ENCODE measurements around the gene UACA. TPM values are rescaled to one million over a fixed set of nuclear protein-coding genes. Genes with fewer than 3 reads are reported as not detected.

The UACA gene
- total RNA-seq, 1 donor from 2014 or later = 39.9 TPM

- ATAC-seq (no peak), DNase-seq (no peak)
- TF ChIP-seq, protein P1, sequence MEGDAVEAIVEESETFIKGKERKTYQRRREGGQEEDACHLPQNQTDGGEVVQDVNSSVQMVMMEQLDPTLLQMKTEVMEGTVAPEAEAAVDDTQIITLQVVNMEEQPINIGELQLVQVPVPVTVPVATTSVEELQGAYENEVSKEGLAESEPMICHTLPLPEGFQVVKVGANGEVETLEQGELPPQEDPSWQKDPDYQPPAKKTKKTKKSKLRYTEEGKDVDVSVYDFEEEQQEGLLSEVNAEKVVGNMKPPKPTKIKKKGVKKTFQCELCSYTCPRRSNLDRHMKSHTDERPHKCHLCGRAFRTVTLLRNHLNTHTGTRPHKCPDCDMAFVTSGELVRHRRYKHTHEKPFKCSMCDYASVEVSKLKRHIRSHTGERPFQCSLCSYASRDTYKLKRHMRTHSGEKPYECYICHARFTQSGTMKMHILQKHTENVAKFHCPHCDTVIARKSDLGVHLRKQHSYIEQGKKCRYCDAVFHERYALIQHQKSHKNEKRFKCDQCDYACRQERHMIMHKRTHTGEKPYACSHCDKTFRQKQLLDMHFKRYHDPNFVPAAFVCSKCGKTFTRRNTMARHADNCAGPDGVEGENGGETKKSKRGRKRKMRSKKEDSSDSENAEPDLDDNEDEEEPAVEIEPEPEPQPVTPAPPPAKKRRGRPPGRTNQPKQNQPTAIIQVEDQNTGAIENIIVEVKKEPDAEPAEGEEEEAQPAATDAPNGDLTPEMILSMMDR (IDR thresholded peaks at IDR 0.05) = no peak
- Histone ChIP-seq H3K4me1 (peaks cover 11% of the 10 kb centered on the region), H3K27me3 (no peaks in the 10 kb centered on the region), H3K9me3 (no peaks in the 10 kb centered on the region), H3K36me3 (peaks cover 10% of the 10 kb centered on the region), H3K4me3 (no peak overlapping the region), H3K27ac (no peak overlapping the region)
- intact Hi-C loops (cut with DNase I) = no loop called here
Measured at GRCh38 chr15:70690491-70691276, 72.7 kb downstream of the UACA start.

DNA sequence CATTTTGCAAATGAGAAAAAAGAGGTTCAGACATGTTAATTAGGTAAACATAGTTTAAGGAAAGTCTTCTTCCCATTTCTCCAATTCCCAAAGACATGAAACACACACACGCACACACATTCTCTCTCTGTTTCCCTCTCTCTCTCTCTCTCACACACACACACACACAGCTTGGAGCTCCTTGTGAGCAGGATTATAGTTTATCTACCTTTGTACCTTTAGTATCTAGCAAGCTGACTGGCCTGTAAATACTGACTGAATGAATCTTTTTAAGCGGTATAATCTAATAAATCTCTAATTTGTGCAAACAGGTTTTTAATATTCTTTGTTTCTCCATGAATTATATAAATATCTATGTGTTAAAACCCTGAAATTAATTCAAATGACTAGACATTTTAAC is 73.3 kb downstream of the UACA start:
- TF ChIP-seq, protein P1 (IDR thresholded peaks at IDR 0.05) = no peak
- intact Hi-C loops (cut with DNase I) = no loop called here

GRCh38 chr15:70687482-70687881 is 75.9 kb downstream of the UACA start:
- Histone ChIP-seq H3K27ac (no peak overlapping the region), H3K9me3 (no peaks in the 10 kb centered on the region), H3K4me1 (peaks cover 11% of the 10 kb centered on the region), H3K27me3 (no peaks in the 10 kb centered on the region), H3K4me3 (no peak overlapping the region), H3K36me3 (peaks cover 15% of the 10 kb centered on the region)
- intact Hi-C loops (cut with DNase I) = loop anchor here (10.0 kb wide), 1 partner anchor 127 kb away; no protein-coding TSS in a partner anchor
- no peak for DNase-seq
- TF ChIP-seq, protein P1 (IDR thresholded peaks at IDR 0.05) = no peak
- no peak for ATAC-seq

More for the DNA sequence above, 73.3 kb downstream of the UACA start:
- Histone ChIP-seq H3K36me3 (peaks cover 10% of the 10 kb centered on the region), H3K27me3 (no peaks in the 10 kb centered on the region), H3K4me1 (peaks cover 11% of the 10 kb centered on the region), H3K27ac (no peak overlapping the region), H3K4me3 (no peak overlapping the region), H3K9me3 (no peaks in the 10 kb centered on the region)
- DNase-seq = no peak
- no peak for ATAC-seq

GRCh38 chr15:70680817-70681216 is 82.5 kb downstream of the UACA start:
- TF ChIP-seq, protein P1 (IDR thresholded peaks at IDR 0.05) = no peak
- ATAC-seq = no peak
- DNase-seq = no peak
- Histone ChIP-seq H3K9me3 (no peaks in the 10 kb centered on the region), H3K27ac (no peak overlapping the region), H3K36me3 (peaks cover 17% of the 10 kb centered on the region), H3K4me3 (no peak overlapping the region), H3K27me3 (no peaks in the 10 kb centered on the region), H3K4me1 (no peaks in the 10 kb centered on the region)
- intact Hi-C loops (cut with DNase I) = loop anchor here (10.0 kb wide), 1 partner anchor 134 kb away; no protein-coding TSS in a partner anchor

GRCh38 chr15:70679919-70680231 is 83.5 kb downstream of the UACA start:
- Histone ChIP-seq H3K4me1 (no peaks in the 10 kb centered on the region), H3K4me3 (no peak overlapping the region), H3K36me3 (peaks cover 20% of the 10 kb centered on the region), H3K27ac (no peak overlapping the region), H3K27me3 (no peaks in the 10 kb centered on the region), H3K9me3 (no peaks in the 10 kb centered on the region)
- DNase-seq = no peak
- TF ChIP-seq, protein P1 (IDR thresholded peaks at IDR 0.05) = no peak
- intact Hi-C loops (cut with DNase I) = loop anchor here (10.0 kb wide), 1 partner anchor 135 kb away; no protein-coding TSS in a partner anchor
- ATAC-seq = no peak

Data from upper lobe of right lung (tissue), 1 donor.